OCI-LY1 (cell line): ENCODE data around the gene SYT9.

ENCODE experiments used
- H2AFZ ChIP-seq: fragments of 200-600 bp; sonication (generic), shearing (Covaris generic); 2 replicates; pipeline ENCODE4 v1.6.0; 2014; ENCODE audit warnings: antibody characterized with exemption, mild to moderate bottlenecking, low read length
- H3F3A ChIP-seq: fragments of 200-600 bp; sonication (generic), shearing (Covaris generic); 2 replicates; pipeline ENCODE4 v1.6.0; 2014; ENCODE audit warnings: mild to moderate bottlenecking, antibody characterized with exemption, low read length, moderate library complexity; ENCODE audit not compliant: insufficient read depth
- H3K27ac ChIP-seq: fragments of 200-600 bp; sonication (generic); 2 replicates; pipeline ENCODE4 v1.5.1; 2014; ENCODE audit warnings: low read length, mixed run types, mild to moderate bottlenecking, low read depth; ENCODE audit not compliant: poor library complexity, severe bottlenecking
- H3K27me3 ChIP-seq: fragments of 200-600 bp; sonication (generic); 2 replicates; pipeline ENCODE4 v1.6.0; 2014; ENCODE audit warnings: antibody characterized with exemption, mild to moderate bottlenecking, low read length, moderate library complexity; ENCODE audit not compliant: insufficient read depth
- H3K36me3 ChIP-seq: fragments of 200-600 bp; sonication (generic); 2 replicates; pipeline ENCODE4 v1.6.1; 2014; ENCODE audit warnings: mild to moderate bottlenecking, antibody characterized with exemption, low read length, moderate library complexity, mixed read lengths; ENCODE audit not compliant: insufficient read depth
- H3K4me1 ChIP-seq: fragments of 200-600 bp; sonication (generic); 2 replicates; pipeline ENCODE4 v1.5.1; 2014; ENCODE audit warnings: mild to moderate bottlenecking, low read length, moderate library complexity; ENCODE audit not compliant: insufficient read depth, severe bottlenecking
- H3K4me2 ChIP-seq: fragments of 200-600 bp; sonication (generic), shearing (Covaris generic); 2 replicates; pipeline ENCODE4 v1.6.1; 2014; ENCODE audit warnings: low read length
- H3K4me3 ChIP-seq: fragments of 200-600 bp; sonication (generic); 2 replicates; pipeline ENCODE4 v1.5.1; 2014; ENCODE audit warnings: low read length, low read depth, mild to moderate bottlenecking, mixed read lengths; ENCODE audit not compliant: poor library complexity, severe bottlenecking
- H3K79me2 ChIP-seq: fragments of 200-600 bp; shearing (Covaris generic); 2 replicates; pipeline ENCODE4 v1.6.1; 2016; ENCODE audit warnings: mixed run types, low read length, mixed read lengths; ENCODE audit not compliant: insufficient read depth
- H3K9ac ChIP-seq: fragments of 200-600 bp; sonication (generic), shearing (Covaris generic); 2 replicates; pipeline ENCODE4 v1.6.1; 2014; ENCODE audit warnings: mild to moderate bottlenecking, low read length, mixed read lengths
- H3K9me2 ChIP-seq: fragments of 200-600 bp; sonication (generic), shearing (Covaris generic); 2 replicates; pipeline ENCODE4 v1.6.1; 2014; ENCODE audit warnings: low read depth, mild to moderate bottlenecking, low read length, mixed read lengths
- H3K9me3 ChIP-seq: fragments of 200-600 bp; shearing (Covaris generic); 2 replicates; pipeline ENCODE4 v1.6.1; 2014; ENCODE audit warnings: low read length, mixed read lengths
- H4K20me1 ChIP-seq: fragments of 200-600 bp; sonication (generic), shearing (Covaris generic); 2 replicates; pipeline ENCODE4 v1.6.0; 2016; ENCODE audit warnings: mild to moderate bottlenecking, low read length; ENCODE audit not compliant: insufficient read depth
- EZH2 ChIP-seq: fragments of 200-600 bp; sonication (generic), shearing (Covaris generic); IDR thresholded peaks from 2 replicates; pipeline ENCODE4 v1.8.0; 2017; ENCODE audit warnings: borderline replicate concordance, mixed run types, mild to moderate bottlenecking, antibody characterized with exemption, low read length, moderate library complexity, mixed read lengths
- TF ChIP-seq, protein P1 (sequence below): fragments of 200-600 bp; sonication (generic), shearing (Covaris generic); IDR thresholded peaks from 2 replicates; pipeline ENCODE4 v1.5.1; 2017; ENCODE audit warnings: mild to moderate bottlenecking, antibody characterized with exemption, low read length, moderate library complexity, mixed read lengths

Gene SYT9

DNA sequence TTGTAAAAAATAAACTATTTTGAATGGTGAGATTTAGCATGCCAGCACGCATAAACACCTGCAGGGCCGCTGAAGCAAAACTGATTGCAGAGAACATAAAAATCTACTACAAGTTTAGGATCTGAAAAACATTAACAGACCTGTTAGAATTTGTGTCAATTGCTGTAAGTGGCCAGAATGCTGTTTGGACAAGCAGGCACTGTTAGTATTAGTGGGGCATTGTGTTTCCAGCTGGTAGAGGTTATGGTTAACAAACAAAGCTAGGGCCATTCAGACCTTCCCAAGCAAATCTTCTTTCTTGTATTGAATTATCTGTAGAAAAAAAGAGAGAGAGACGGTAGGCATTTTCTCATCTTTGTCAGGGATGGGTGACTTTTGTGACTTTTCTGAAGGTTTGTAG, 176.0 kb downstream of the SYT9 start:
- H3K4me1 ChIP-seq, result no peaks in the 10 kb centered on the region
- no peak overlapping the region for H3K9ac ChIP-seq
- no peak overlapping the region for H3K27ac ChIP-seq
- no peaks in the 10 kb centered on the region for H3F3A ChIP-seq
- TF ChIP-seq, protein P1, sequence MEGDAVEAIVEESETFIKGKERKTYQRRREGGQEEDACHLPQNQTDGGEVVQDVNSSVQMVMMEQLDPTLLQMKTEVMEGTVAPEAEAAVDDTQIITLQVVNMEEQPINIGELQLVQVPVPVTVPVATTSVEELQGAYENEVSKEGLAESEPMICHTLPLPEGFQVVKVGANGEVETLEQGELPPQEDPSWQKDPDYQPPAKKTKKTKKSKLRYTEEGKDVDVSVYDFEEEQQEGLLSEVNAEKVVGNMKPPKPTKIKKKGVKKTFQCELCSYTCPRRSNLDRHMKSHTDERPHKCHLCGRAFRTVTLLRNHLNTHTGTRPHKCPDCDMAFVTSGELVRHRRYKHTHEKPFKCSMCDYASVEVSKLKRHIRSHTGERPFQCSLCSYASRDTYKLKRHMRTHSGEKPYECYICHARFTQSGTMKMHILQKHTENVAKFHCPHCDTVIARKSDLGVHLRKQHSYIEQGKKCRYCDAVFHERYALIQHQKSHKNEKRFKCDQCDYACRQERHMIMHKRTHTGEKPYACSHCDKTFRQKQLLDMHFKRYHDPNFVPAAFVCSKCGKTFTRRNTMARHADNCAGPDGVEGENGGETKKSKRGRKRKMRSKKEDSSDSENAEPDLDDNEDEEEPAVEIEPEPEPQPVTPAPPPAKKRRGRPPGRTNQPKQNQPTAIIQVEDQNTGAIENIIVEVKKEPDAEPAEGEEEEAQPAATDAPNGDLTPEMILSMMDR, result no peak
- TF ChIP-seq EZH2, result no peak
- no peaks in the 10 kb centered on the region for H3K9me3 ChIP-seq
- H2AFZ ChIP-seq, result no peak overlapping the region
- H3K4me3 ChIP-seq, result no peak overlapping the region
- no peaks in the 10 kb centered on the region for H3K79me2 ChIP-seq
- H3K36me3 ChIP-seq, result no peaks in the 10 kb centered on the region
- no peak overlapping the region for H3K4me2 ChIP-seq
- H4K20me1 ChIP-seq, result no peaks in the 10 kb centered on the region
- H3K27me3 ChIP-seq, result 0 out of 2 replicates have a peak, but pooled peaks cover 6% of the 10 kb centered on the region
- no peaks in the 10 kb centered on the region for H3K9me2 ChIP-seq

DNA sequence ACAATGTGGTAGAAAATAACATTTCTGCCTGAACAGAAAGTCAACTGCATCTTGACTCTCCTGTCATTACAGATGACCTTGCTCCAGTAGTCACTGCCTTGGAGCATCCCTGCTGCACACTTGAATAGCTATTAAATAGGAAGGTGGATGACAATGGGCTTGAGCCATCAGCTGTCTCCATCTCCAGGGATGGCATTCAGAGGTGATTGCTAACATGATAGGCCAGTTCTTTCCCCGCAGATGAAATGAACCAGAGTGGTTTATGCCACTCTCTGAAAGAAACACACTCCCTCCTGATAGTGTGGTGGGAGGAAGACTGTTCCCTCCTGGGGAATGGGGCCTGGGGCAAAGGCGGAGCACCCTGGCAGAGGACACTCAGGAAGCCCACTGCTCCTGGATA, 176.5 kb downstream of the SYT9 start:
- H3K36me3 ChIP-seq, result no peaks in the 10 kb centered on the region
- H3K4me2 ChIP-seq, result no peak overlapping the region
- H3K27ac ChIP-seq, result no peak overlapping the region
- no peaks in the 10 kb centered on the region for H4K20me1 ChIP-seq
- TF ChIP-seq EZH2, result no peak
- TF ChIP-seq, protein P1, result no peak
- H3K9me2 ChIP-seq, result no peaks in the 10 kb centered on the region
- no peaks in the 10 kb centered on the region for H3K4me1 ChIP-seq
- H2AFZ ChIP-seq, result no peak overlapping the region
- 0 out of 2 replicates have a peak, but pooled peaks cover 6% of the 10 kb centered on the region for H3K27me3 ChIP-seq
- H3K9me3 ChIP-seq, result no peaks in the 10 kb centered on the region
- H3K79me2 ChIP-seq, result no peaks in the 10 kb centered on the region
- H3F3A ChIP-seq, result no peaks in the 10 kb centered on the region
- H3K9ac ChIP-seq, result no peak overlapping the region
- H3K4me3 ChIP-seq, result no peak overlapping the region

DNA sequence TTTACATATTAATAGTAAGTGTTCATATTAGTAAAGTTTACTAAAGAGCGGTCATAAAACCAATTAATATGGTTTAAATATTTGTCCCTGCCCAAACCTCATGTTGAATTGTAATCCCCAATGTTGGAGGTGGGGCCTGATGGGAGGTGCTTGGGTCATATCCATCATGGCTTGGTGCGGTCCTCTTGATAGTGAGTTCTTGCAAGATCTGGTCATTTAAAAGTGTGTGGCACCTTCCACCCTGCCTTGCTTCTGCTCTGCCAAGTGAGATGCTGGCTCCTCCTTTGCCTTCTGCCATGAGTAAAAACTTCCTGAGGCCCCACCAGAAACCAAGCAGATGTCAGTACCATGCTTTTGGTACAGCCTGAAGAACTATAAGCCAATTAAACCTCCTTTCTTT, 178.8 kb downstream of the SYT9 start:
- Histone ChIP-seq H3K36me3 (no peaks in the 10 kb centered on the region), H3K9me2 (no peaks in the 10 kb centered on the region), H3K9me3 (no peaks in the 10 kb centered on the region), H4K20me1 (no peaks in the 10 kb centered on the region), H3K4me3 (no peak overlapping the region), H3K27me3 (0 out of 2 replicates have a peak, but pooled peaks cover 6% of the 10 kb centered on the region), H3F3A (no peaks in the 10 kb centered on the region), H3K27ac (no peak overlapping the region), H3K9ac (no peak overlapping the region), H3K79me2 (no peaks in the 10 kb centered on the region), H2AFZ (no peak overlapping the region), H3K4me1 (no peaks in the 10 kb centered on the region), H3K4me2 (no peak overlapping the region)
- TF ChIP-seq EZH2, result no peak
- TF ChIP-seq, protein P1, result no peak
